ENCODE data around the gene KDM7A.

DNA sequence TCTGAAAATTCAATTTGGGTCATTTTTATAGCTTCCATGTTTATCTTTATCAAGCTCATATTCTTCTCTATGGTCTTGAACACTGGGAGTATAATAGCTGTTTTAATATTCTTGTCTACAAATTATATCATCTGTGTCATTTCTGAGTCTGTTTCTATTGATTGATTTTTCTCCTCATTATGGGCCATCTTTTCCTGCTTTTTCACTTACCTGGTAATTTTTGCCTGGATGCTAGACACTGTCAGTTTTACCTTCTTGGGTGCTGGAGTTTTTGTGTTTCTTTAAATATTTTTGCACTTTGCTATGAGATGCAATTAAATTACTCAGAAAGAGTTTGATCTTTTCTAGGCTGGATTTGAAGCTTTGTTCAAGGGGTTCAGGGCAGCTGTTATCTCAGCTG, 26.8 kb upstream of the KDM7A start:
- TF ChIP-seq, protein P1, sequence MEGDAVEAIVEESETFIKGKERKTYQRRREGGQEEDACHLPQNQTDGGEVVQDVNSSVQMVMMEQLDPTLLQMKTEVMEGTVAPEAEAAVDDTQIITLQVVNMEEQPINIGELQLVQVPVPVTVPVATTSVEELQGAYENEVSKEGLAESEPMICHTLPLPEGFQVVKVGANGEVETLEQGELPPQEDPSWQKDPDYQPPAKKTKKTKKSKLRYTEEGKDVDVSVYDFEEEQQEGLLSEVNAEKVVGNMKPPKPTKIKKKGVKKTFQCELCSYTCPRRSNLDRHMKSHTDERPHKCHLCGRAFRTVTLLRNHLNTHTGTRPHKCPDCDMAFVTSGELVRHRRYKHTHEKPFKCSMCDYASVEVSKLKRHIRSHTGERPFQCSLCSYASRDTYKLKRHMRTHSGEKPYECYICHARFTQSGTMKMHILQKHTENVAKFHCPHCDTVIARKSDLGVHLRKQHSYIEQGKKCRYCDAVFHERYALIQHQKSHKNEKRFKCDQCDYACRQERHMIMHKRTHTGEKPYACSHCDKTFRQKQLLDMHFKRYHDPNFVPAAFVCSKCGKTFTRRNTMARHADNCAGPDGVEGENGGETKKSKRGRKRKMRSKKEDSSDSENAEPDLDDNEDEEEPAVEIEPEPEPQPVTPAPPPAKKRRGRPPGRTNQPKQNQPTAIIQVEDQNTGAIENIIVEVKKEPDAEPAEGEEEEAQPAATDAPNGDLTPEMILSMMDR (IDR thresholded peaks at IDR 0.05) = no peak
- TF ChIP-seq ZFX (IDR thresholded peaks at IDR 0.05; ENCODE audit: borderline replicate concordance) = no peak

Measured in 22Rv1 (cell line).